HEK293T (cell line): Measurements from ENCODE around the gene EEF2K.

ENCODE experiments used
- CTCF ChIA-PET: fragments of 350-600 bp; formaldehyde crosslinking; extraction: SDS; loops from one replicate; lab custom pipeline; 2021; ENCODE audit warnings: antibody characterized with exemption, inconsistent platforms; lab: Yijun Ruan, JAX
- POLR2A ChIA-PET: fragments of 350-600 bp; formaldehyde crosslinking; extraction: SDS; loops from one replicate; lab custom pipeline; 2020; ENCODE audit warnings: antibody characterized with exemption, inconsistent platforms; lab: Yijun Ruan, JAX
- DNase-seq: peaks from one replicate; pipeline ENCODE4 v3.0.0; 2012; ENCODE audit warnings: mixed read lengths; ENCODE audit errors: extremely low spot score
- ARNT ChIP-seq: fragments of 450-650 bp; IDR thresholded peaks from 2 replicates; pipeline ENCODE4 v1.6.1; 2017; ENCODE audit warnings: mild to moderate bottlenecking
- BHLHE40 ChIP-seq: fragments of 450-650 bp; IDR thresholded peaks from 2 replicates; pipeline ENCODE4 v1.6.1; 2016; ENCODE audit warnings: mild to moderate bottlenecking, moderate library complexity, borderline replicate concordance
- CTBP1 ChIP-seq: fragments of 450-650 bp; IDR thresholded peaks from 2 replicates; pipeline ENCODE4 v1.6.1; 2016; ENCODE audit warnings: borderline replicate concordance
- ELF4 ChIP-seq: fragments of 450-650 bp; IDR thresholded peaks from 2 replicates; pipeline ENCODE4 v1.6.1; 2017; ENCODE audit warnings: antibody characterized with exemption
- FOXA1 ChIP-seq: fragments of 450-650 bp; IDR thresholded peaks from 2 replicates; pipeline ENCODE4 v1.6.1; 2016; ENCODE audit warnings: mild to moderate bottlenecking
- FOXK2 ChIP-seq: fragments of 450-650 bp; IDR thresholded peaks from 2 replicates; pipeline ENCODE4 v1.6.1; 2016; ENCODE audit warnings: mild to moderate bottlenecking
- FOXM1 ChIP-seq: fragments of 450-650 bp; IDR thresholded peaks from 2 replicates; pipeline ENCODE4 v1.6.1; 2017; ENCODE audit warnings: mild to moderate bottlenecking, borderline replicate concordance
- HDGF ChIP-seq: fragments of 450-650 bp; IDR thresholded peaks from 2 replicates; pipeline ENCODE4 v1.6.1; 2017; ENCODE audit warnings: antibody characterized with exemption, borderline replicate concordance
- L3MBTL2 ChIP-seq: fragments of 450-650 bp; conservative IDR thresholded peaks from 2 replicates; pipeline ENCODE4 v1.6.1; 2016; ENCODE audit warnings: mild to moderate bottlenecking
- LEF1 ChIP-seq: fragments of 450-650 bp; IDR thresholded peaks from 2 replicates; pipeline ENCODE4 v1.6.1; 2017; ENCODE audit warnings: mild to moderate bottlenecking, borderline replicate concordance
- NFRKB ChIP-seq: fragments of 450-650 bp; IDR thresholded peaks from 2 replicates; pipeline ENCODE4 v1.6.1; 2016; ENCODE audit warnings: mild to moderate bottlenecking, moderate library complexity
- PKNOX1 ChIP-seq: fragments of 450-650 bp; IDR thresholded peaks from 2 replicates; pipeline ENCODE4 v1.6.1; 2016
- SP1 ChIP-seq: fragments of 450-650 bp; IDR thresholded peaks from 2 replicates; pipeline ENCODE4 v1.6.1; 2017
- SUZ12 ChIP-seq: fragments of 450-650 bp; IDR thresholded peaks from 2 replicates; pipeline ENCODE4 v1.6.1; 2016; ENCODE audit warnings: mild to moderate bottlenecking
- TARDBP ChIP-seq: fragments of 450-650 bp; IDR thresholded peaks from 2 replicates; pipeline ENCODE4 v1.6.1; 2016
- ZNF384 ChIP-seq: fragments of 450-650 bp; IDR thresholded peaks from 2 replicates; pipeline ENCODE4 v1.6.1; 2016

Gene EEF2K

GRCh38 chr16:22206013-22206841 is at the start of gene EEF2K:
EEF2K (plus strand) TSS chr16:22206278; CDS start chr16:22225730, 19,452 bp downstream.
- POLR2A ChIA-PET, result interaction anchor here (0.6 to 2.9 kb wide), 8 partner anchors 12 to 108 kb away, joined by 3 to 17 read pairs (median 4); partner anchors contain the start of gene POLR3E
- CTCF ChIA-PET, result interaction anchor here (0.6 to 0.8 kb wide), 2 partner anchors 94 to 171 kb away, joined by 3 read pairs; no protein-coding TSS in a partner anchor
- peak; percentile 93 for DNase-seq
- no peak for TF ChIP-seq FOXM1
- 0 out of 2 replicates have a peak, but pooled peaks have one; percentile 22 for TF ChIP-seq HDGF
- no peak for TF ChIP-seq FOXK2
- TF ChIP-seq CTBP1, result no peak
- 0 out of 2 replicates have a peak, but pooled peaks have one; percentile 56 for TF ChIP-seq ARNT
- peak; percentile 70 for TF ChIP-seq L3MBTL2

GRCh38 chr16:22161401-22161800 is 44.7 kb upstream of the EEF2K start:
- POLR2A ChIA-PET, result no interaction called here
- CTCF ChIA-PET, result no interaction called here
- DNase-seq, result no peak
- TF ChIP-seq FOXK2 (no peak), HDGF (no peak), PKNOX1 (no peak), LEF1 (no peak), FOXM1 (no peak), CTBP1 (no peak), ZNF384 (no peak), BHLHE40 (no peak), SUZ12 (no peak)

GRCh38 chr16:22161999-22162655 is 44.0 kb upstream of the EEF2K start, which contains the start of gene SDR42E2:
SDR42E2 (plus strand) TSS chr16:22162506; CDS start chr16:22165583, 3,077 bp downstream.
- CTCF ChIA-PET, result no interaction called here
- no peak for TF ChIP-seq ARNT
- no peak for TF ChIP-seq SUZ12
- no peak for TF ChIP-seq ELF4
- no peak for TF ChIP-seq L3MBTL2
- TF ChIP-seq CTBP1, result no peak
- TF ChIP-seq NFRKB, result no peak
- no peak for TF ChIP-seq LEF1
- peak; percentile 62 for DNase-seq
- POLR2A ChIA-PET, result no interaction called here

- TF ChIP-seq SUZ12, result no peak
- no peak for TF ChIP-seq CTBP1
- TF ChIP-seq FOXM1, result no peak
- no peak for TF ChIP-seq LEF1
- no peak for TF ChIP-seq NFRKB
- no peak for TF ChIP-seq FOXK2
- TF ChIP-seq PKNOX1, result no peak
- ChIA-PET CTCF (no interaction called here), POLR2A (no interaction called here)
- DNase-seq, result no peak
These were observed 43.4 kb upstream of the EEF2K start for GRCh38 chr16:22162656-22163009.

GRCh38 chr16:22163806-22164205 is 42.3 kb upstream of the EEF2K start:
- POLR2A ChIA-PET, result no interaction called here
- no peak for DNase-seq
- CTCF ChIA-PET, result interaction anchor here (1.0 kb wide), 1 partner anchor 86 kb away, joined by 3 read pairs; no protein-coding TSS in a partner anchor
- no peak for TF ChIP-seq CTBP1
- TF ChIP-seq LEF1, result no peak
- TF ChIP-seq NFRKB, result no peak
- TF ChIP-seq ELF4, result no peak
- no peak for TF ChIP-seq L3MBTL2
- no peak for TF ChIP-seq SUZ12
- TF ChIP-seq TARDBP, result no peak
- TF ChIP-seq ARNT, result no peak
- TF ChIP-seq SP1, result no peak
- no peak for TF ChIP-seq BHLHE40
- no peak for TF ChIP-seq PKNOX1
- no peak for TF ChIP-seq FOXM1
- TF ChIP-seq ZNF384, result no peak
- TF ChIP-seq FOXA1, result no peak
- TF ChIP-seq HDGF, result no peak
- TF ChIP-seq FOXK2, result no peak

- CTCF ChIA-PET, result interaction anchor here (1.0 kb wide), 1 partner anchor 87 kb away, joined by 3 read pairs; no protein-coding TSS in a partner anchor
- POLR2A ChIA-PET, result no interaction called here
- no peak for TF ChIP-seq FOXK2
- DNase-seq, result no peak
These were observed 41.6 kb upstream of the EEF2K start for GRCh38 chr16:22164482-22164881.
